ENCODE results near the gene RPL21.

DNA sequence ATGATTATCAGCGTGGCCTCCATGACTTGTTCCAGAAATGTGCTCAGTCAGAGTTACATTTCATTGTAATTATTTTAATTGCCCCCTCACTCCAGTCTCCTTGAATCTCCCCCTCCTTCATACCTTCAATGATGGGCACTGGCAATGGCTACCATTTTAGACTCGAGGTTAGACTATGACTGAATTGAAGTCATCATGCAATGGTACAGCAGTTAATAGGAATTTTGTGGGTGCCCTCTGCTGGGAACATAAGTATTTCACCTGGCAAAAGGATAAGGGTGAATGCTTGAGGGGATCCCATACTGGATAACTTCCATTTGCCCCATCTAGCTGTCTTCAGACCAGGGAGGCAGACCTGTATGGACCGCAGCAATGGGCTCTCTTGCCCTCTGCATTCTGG, 47.5 kb upstream of the RPL21 start:
- TF ChIP-seq HOXA7 (CRISPR knock-in tag; IDR thresholded peaks at IDR 0.05; ENCODE audit: borderline replicate concordance) (no peak), ZBTB7A (tag by site-specific recombination; IDR thresholded peaks at IDR 0.05; ENCODE audit: low read depth) (no peak), ZNF138 (tag by site-specific recombination; IDR thresholded peaks at IDR 0.05; ENCODE audit: borderline replicate concordance) (no peak), ZNF16 (tag by site-specific recombination; IDR thresholded peaks at IDR 0.05; ENCODE audit: low read depth) (no peak), ZFP3 (tag by site-specific recombination; IDR thresholded peaks at IDR 0.05; ENCODE audit: low read depth) (no peak)
- TF ChIP-seq, protein P1, sequence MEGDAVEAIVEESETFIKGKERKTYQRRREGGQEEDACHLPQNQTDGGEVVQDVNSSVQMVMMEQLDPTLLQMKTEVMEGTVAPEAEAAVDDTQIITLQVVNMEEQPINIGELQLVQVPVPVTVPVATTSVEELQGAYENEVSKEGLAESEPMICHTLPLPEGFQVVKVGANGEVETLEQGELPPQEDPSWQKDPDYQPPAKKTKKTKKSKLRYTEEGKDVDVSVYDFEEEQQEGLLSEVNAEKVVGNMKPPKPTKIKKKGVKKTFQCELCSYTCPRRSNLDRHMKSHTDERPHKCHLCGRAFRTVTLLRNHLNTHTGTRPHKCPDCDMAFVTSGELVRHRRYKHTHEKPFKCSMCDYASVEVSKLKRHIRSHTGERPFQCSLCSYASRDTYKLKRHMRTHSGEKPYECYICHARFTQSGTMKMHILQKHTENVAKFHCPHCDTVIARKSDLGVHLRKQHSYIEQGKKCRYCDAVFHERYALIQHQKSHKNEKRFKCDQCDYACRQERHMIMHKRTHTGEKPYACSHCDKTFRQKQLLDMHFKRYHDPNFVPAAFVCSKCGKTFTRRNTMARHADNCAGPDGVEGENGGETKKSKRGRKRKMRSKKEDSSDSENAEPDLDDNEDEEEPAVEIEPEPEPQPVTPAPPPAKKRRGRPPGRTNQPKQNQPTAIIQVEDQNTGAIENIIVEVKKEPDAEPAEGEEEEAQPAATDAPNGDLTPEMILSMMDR (tag by site-specific recombination; IDR thresholded peaks at IDR 0.05) = no peak
